OCI-LY3 (cell line): ENCODE data around the gene ARMC3.

ENCODE experiments used
- H2AFZ ChIP-seq: fragments of 200-600, 300-600 bp; shearing (Covaris generic); 2 replicates; pipeline ENCODE4 v1.6.0; 2014; ENCODE audit warnings: antibody characterized with exemption, low read depth, low read length
- H3K27ac ChIP-seq: fragments of 200-600, 300-600 bp; sonication (generic); 2 replicates; pipeline ENCODE4 v1.5.1; 2014; ENCODE audit warnings: mild to moderate bottlenecking, low read length, moderate library complexity, mixed read lengths
- H3K27me3 ChIP-seq: fragments of 200-600, 300-600 bp; sonication (generic); 2 replicates; pipeline ENCODE4 v1.6.1; 2014; ENCODE audit warnings: low read depth, low read length, mixed read lengths
- H3K36me3 ChIP-seq: fragments of 200-600, 300-600 bp; sonication (generic); replicated peaks from 2 replicates; pipeline ENCODE3; 2014; ENCODE audit warnings: low read depth, low read length, mixed read lengths
- H3K4me1 ChIP-seq: fragments of 300-600, 200-600 bp; sonication (generic); 2 replicates; pipeline ENCODE4 v1.6.1; 2014; ENCODE audit warnings: low read length, mixed read lengths
- H3K4me2 ChIP-seq: fragments of 200-600, 300-600 bp; sonication (generic); 2 replicates; pipeline ENCODE4 v1.6.1; 2014; ENCODE audit warnings: low read length, mixed read lengths
- H3K4me3 ChIP-seq: fragments of 300-600, 200-600 bp; sonication (generic); 2 replicates; pipeline ENCODE4 v1.5.1; 2014; ENCODE audit warnings: antibody characterized with exemption, mild to moderate bottlenecking, low read length, moderate library complexity
- H3K79me2 ChIP-seq: fragments of 300-600, 200-600 bp; shearing (Covaris generic); 2 replicates; pipeline ENCODE4 v1.6.1; 2014; ENCODE audit warnings: mild to moderate bottlenecking, low read length, mixed read lengths
- H3K9ac ChIP-seq: fragments of 300-600, 200-600 bp; shearing (Covaris generic); 2 replicates; pipeline ENCODE4 v1.6.0; 2014; ENCODE audit warnings: mild to moderate bottlenecking, low read length, moderate library complexity
- H3K9me3 ChIP-seq: fragments of 200-600, 300-600 bp; shearing (Covaris generic); 2 replicates; pipeline ENCODE4 v1.6.1; 2014; ENCODE audit warnings: low read length, mixed read lengths; ENCODE audit not compliant: insufficient read depth
- H4K20me1 ChIP-seq: fragments of 200-600, 300-600 bp; sonication (generic); 2 replicates; pipeline ENCODE4 v1.6.1; 2016; ENCODE audit warnings: low read length, mixed read lengths; ENCODE audit not compliant: insufficient read depth
- EZH2phosphoT487 ChIP-seq: fragments of 200-600 bp; shearing (Covaris generic); IDR thresholded peaks from 2 replicates; pipeline ENCODE4 v1.6.1; 2018; ENCODE audit warnings: antibody characterized with exemption, mixed run types, low read depth
- TF ChIP-seq, protein P1 (sequence below): fragments of 200-600, 300-600 bp; sonication (generic); IDR thresholded peaks from 2 replicates; pipeline ENCODE4 v1.5.1; 2014; ENCODE audit warnings: antibody characterized with exemption, low read length, low read depth

ARMC3 gene

DNA sequence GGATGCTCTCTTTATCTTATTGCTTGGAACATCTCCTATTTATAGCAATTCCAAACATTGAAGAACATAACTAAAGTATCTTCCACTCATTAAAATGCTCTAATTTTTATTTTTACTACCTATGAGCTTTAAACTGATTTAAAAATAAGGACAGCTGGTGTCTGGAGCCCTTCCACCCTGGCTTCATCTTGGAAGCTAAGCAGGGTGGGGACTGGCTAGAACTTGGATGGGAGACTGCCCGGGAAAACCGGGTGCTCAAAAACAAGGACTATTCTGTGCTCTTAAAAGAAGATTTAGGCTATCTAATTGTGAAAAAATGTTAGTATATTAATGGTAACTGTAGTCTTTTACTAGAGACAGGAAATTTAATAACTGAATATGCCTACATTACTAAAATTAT, 69.2 kb downstream of the ARMC3 start:
- H2AFZ ChIP-seq = no peak overlapping the region
- no peak overlapping the region for H3K4me3 ChIP-seq
- no peak overlapping the region for H3K9ac ChIP-seq
- peaks cover 6% of the 10 kb centered on the region; the same call in 1 of the 2 replicates for H3K27me3 ChIP-seq
- no peak overlapping the region for H3K4me2 ChIP-seq
- H3K9me3 ChIP-seq = no peaks in the 10 kb centered on the region
- peaks cover 6% of the 10 kb centered on the region for H3K4me1 ChIP-seq
- no peaks in the 10 kb centered on the region for H3K36me3 ChIP-seq
- H3K79me2 ChIP-seq = no peaks in the 10 kb centered on the region
- H4K20me1 ChIP-seq = no peaks in the 10 kb centered on the region
- TF ChIP-seq EZH2phosphoT487 = no peak
- TF ChIP-seq, protein P1, sequence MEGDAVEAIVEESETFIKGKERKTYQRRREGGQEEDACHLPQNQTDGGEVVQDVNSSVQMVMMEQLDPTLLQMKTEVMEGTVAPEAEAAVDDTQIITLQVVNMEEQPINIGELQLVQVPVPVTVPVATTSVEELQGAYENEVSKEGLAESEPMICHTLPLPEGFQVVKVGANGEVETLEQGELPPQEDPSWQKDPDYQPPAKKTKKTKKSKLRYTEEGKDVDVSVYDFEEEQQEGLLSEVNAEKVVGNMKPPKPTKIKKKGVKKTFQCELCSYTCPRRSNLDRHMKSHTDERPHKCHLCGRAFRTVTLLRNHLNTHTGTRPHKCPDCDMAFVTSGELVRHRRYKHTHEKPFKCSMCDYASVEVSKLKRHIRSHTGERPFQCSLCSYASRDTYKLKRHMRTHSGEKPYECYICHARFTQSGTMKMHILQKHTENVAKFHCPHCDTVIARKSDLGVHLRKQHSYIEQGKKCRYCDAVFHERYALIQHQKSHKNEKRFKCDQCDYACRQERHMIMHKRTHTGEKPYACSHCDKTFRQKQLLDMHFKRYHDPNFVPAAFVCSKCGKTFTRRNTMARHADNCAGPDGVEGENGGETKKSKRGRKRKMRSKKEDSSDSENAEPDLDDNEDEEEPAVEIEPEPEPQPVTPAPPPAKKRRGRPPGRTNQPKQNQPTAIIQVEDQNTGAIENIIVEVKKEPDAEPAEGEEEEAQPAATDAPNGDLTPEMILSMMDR = no peak
- no peak overlapping the region for H3K27ac ChIP-seq

DNA sequence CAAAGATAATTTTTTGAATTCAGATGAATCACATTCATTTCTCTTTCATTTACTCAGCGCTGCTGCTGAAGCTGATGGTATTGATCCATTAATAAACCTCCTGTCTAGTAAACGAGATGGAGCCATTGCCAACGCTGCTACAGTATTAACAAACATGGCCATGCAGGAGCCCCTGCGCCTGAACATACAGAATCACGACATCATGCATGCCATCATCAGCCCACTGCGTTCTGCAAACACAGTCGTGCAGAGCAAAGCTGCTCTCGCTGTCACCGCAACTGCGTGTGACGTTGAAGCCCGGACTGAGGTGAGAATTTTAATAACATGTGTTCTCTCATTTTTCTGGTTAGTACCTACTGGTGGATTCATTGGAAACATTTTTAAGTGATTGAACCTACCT, 70.2 kb downstream of the ARMC3 start:
- no peaks in the 10 kb centered on the region for H4K20me1 ChIP-seq
- no peaks in the 10 kb centered on the region for H3K36me3 ChIP-seq
- H3K4me2 ChIP-seq = no peak overlapping the region
- H3K4me1 ChIP-seq = no peaks in the 10 kb centered on the region
- no peaks in the 10 kb centered on the region for H3K9me3 ChIP-seq
- TF ChIP-seq EZH2phosphoT487 = no peak
- TF ChIP-seq, protein P1 = no peak
- H3K27ac ChIP-seq = no peak overlapping the region
- peaks cover 6% of the 10 kb centered on the region; the same call in 1 of the 2 replicates for H3K27me3 ChIP-seq
- H3K79me2 ChIP-seq = no peaks in the 10 kb centered on the region
- H3K9ac ChIP-seq = no peak overlapping the region
- H3K4me3 ChIP-seq = no peak overlapping the region
- no peak overlapping the region for H2AFZ ChIP-seq

DNA sequence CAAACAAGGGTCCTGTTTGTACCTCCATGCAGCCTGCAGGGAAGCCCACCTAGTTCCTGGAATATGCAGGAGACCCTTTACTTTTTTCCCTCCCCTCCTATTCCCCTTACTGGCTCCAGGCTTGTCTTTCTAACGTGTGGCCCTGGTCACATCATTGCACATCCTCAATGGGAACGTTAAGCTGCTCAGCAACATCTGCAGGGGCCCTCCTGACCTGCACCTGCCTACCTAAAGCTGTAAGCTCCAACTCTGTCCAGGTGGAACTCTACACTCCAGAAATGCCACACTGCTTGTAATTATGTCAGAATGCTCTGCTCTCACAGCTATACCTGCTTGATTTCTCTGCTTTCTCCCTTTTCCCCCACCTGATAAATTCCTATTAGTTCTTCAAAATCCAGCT, 72.1 kb downstream of the ARMC3 start:
- Histone ChIP-seq H3K27ac (no peak overlapping the region), H3K27me3 (peaks cover 6% of the 10 kb centered on the region; the same call in 1 of the 2 replicates), H3K9ac (no peak overlapping the region), H2AFZ (no peak overlapping the region), H3K9me3 (no peaks in the 10 kb centered on the region), H3K36me3 (no peaks in the 10 kb centered on the region), H3K4me3 (no peak overlapping the region), H4K20me1 (no peaks in the 10 kb centered on the region), H3K4me2 (no peak overlapping the region), H3K4me1 (0 out of 2 replicates have a peak, but pooled peaks cover 3% of the 10 kb centered on the region), H3K79me2 (no peaks in the 10 kb centered on the region)
- TF ChIP-seq EZH2phosphoT487 = no peak
- TF ChIP-seq, protein P1 = no peak

DNA sequence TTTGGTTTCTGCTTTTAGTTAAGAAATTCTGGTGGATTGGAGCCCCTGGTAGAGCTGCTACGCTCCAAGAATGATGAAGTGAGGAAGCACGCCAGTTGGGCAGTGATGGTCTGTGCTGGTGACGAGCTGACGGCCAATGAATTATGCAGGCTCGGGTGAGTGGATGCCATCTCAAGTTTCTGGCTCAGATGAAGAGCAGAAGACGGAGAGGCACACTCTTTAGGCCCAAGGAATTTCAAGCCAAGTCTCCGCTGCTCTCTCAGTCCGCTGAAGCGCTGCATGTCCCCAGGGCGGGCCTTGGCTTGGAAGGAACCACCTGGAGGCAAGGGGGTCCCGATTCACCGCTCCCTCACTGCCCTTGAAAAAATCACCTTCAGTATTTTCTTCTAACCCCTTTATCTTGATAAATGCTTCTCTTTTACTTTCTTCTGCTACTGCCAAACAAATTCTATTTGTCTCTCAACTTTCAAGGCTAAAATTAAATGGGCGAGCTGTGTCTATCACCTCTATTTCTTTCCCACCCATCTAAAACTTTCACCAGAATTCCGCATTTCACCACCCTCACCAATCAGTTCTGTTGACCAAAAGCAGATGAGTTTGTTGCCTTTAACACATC, 74.2 kb downstream of the ARMC3 start:
- Histone ChIP-seq H3K9me3 (no peaks in the 10 kb centered on the region), H3K36me3 (no peaks in the 10 kb centered on the region), H3K27ac (no peak overlapping the region), H3K79me2 (no peaks in the 10 kb centered on the region), H2AFZ (no peak overlapping the region), H3K4me1 (0 out of 2 replicates have a peak, but pooled peaks cover 3% of the 10 kb centered on the region), H3K4me3 (no peak overlapping the region), H3K9ac (no peak overlapping the region), H3K4me2 (no peak overlapping the region), H4K20me1 (no peaks in the 10 kb centered on the region), H3K27me3 (no peaks in the 10 kb centered on the region)
- TF ChIP-seq EZH2phosphoT487 = no peak
- TF ChIP-seq, protein P1 = no peak
